HepG2 (cell line): ENCODE results near the gene HAUS5. TPM values are rescaled to one million over a fixed set of nuclear protein-coding genes. Genes with fewer than 3 reads are reported as not detected.

Experiments used
- ATAC-seq: fragments of 200-7000 bp; cut with Tn5 transposase; 3 replicates; pipeline ENCODE4 v1.9.1; 2020; ENCODE audit warnings: mild to moderate bottlenecking, moderate library complexity
- BruUV-seq: library from RNA; stranded (reverse); fragments of 400-500 nt; replicated peaks from 2 replicates; lab custom pipeline; 2021; lab: Mats Ljungman, UMichigan
- CTCF ChIA-PET: fragments of 300-600 bp; formaldehyde crosslinking; extraction: SDS; loops from one replicate; lab custom pipeline; 2021; ENCODE audit warnings: low total read pairs, inconsistent platforms, low intra/inter-chr PET ratio; lab: Yijun Ruan, JAX
- POLR2A ChIA-PET: fragments of 350-600 bp; sonication (Branson Sonifier 250); formaldehyde crosslinking; loops from one replicate; lab custom pipeline; 2020; ENCODE audit warnings: antibody characterized with exemption, inconsistent platforms; lab: Yijun Ruan, JAX
- DNase-seq: peaks from one replicate; pipeline ENCODE4 v3.0.0-alpha.2; 2015; ENCODE audit warnings: low spot score
- FAIRE-seq: peaks from 3 replicates; lab custom pipeline; 2011; peaks lifted over from hg19 to GRCh38; lab: Jason Lieb, UNC
- H2AFZ ChIP-seq: one replicate; pipeline ENCODE4 v1.6.1; 2011; ENCODE audit warnings: low read length, inconsistent platforms
- H3K27ac ChIP-seq: fragments of 300-600 bp; 3 replicates; pipeline ENCODE4 v1.8.0; 2011; ENCODE audit warnings: mixed run types, mild to moderate bottlenecking, mixed read lengths, low read length, inconsistent platforms; ENCODE audit not compliant: insufficient read depth; ENCODE audit errors: extremely low read length
- H3K27me3 ChIP-seq, 2 experiments: fragments of 200-600 bp in 1 of 2; 2 replicates in 1 of 2; 3 replicates in 1 of 2; pipeline versions ENCODE4 v1.6.0 to v1.8.0; 2011; ENCODE audit warnings: low read length in 2 of 2, mild to moderate bottlenecking in 2 of 2, moderate library complexity in 2 of 2, inconsistent platforms in 1 of 2; ENCODE audit not compliant: insufficient read depth in 2 of 2, control insufficient read depth in 1 of 2
- H3K36me3 ChIP-seq, 2 experiments: fragments of 200-600 bp in 1 of 2; replicated peaks in 1 of 2; 2 replicates in 1 of 2; 3 replicates in 1 of 2; pipeline versions ENCODE4 v1.5.1 to v1.8.0; 2011; ENCODE audit warnings: low read length in 2 of 2, inconsistent platforms in 1 of 2; ENCODE audit not compliant: insufficient read depth in 2 of 2, control insufficient read depth in 1 of 2
- H3K4me1 ChIP-seq: 2 replicates; pipeline ENCODE4 v1.5.1; 2012; ENCODE audit warnings: low read length, inconsistent platforms; ENCODE audit not compliant: insufficient read depth
- H3K4me2 ChIP-seq: 2 replicates; pipeline ENCODE4 v1.6.0; 2011; ENCODE audit warnings: low read depth, low read length, inconsistent platforms
- H3K4me3 ChIP-seq, 3 experiments: fragments of 200-600 bp in 1 of 3; sonication (generic), shearing (Covaris generic) in 1 of 3; replicated peaks in 1 of 3; 2 replicates each; pipeline ENCODE4 v1.5.1; 2011 to 2016; ENCODE audit warnings: low read length in 3 of 3, inconsistent platforms in 2 of 3, low read depth in 2 of 3, mild to moderate bottlenecking in 2 of 3, control low read depth in 1 of 3, mixed read lengths in 1 of 3; ENCODE audit not compliant: insufficient read depth in 1 of 3
- H3K79me2 ChIP-seq: one replicate; pipeline ENCODE4 v1.6.1; 2011; ENCODE audit warnings: low read length, inconsistent platforms; ENCODE audit not compliant: insufficient read depth
- H3K9ac ChIP-seq: 2 replicates; pipeline ENCODE4 v1.6.0; 2011; ENCODE audit warnings: mild to moderate bottlenecking, low read depth, low read length, inconsistent platforms; ENCODE audit not compliant: insufficient read depth
- H3K9me3 ChIP-seq: 2 replicates; pipeline ENCODE4 v1.5.1; 2012; ENCODE audit warnings: mild to moderate bottlenecking, low read length
- H4K20me1 ChIP-seq: 2 replicates; pipeline ENCODE4 v1.6.0; 2011; ENCODE audit warnings: inconsistent platforms, mild to moderate bottlenecking, low read length, moderate library complexity; ENCODE audit not compliant: insufficient read depth
- AHR ChIP-seq: IDR thresholded peaks from 2 replicates; pipeline ENCODE4 v1.6.1; 2018; ENCODE audit warnings: missing genetic modification reagents, missing compliant biosample characterization
- HNRNPK ChIP-seq: fragments of 200-400 bp; formaldehyde crosslinking; IDR thresholded peaks from 2 replicates; pipeline ENCODE4 v1.6.1; 2018; ENCODE audit warnings: low read length, low read depth, moderate library complexity, mild to moderate bottlenecking; ENCODE audit not compliant: poor library complexity, severe bottlenecking
- MBNL3 ChIP-seq: fragments of 250-450 bp; sonication (Bioruptor Pico); conservative IDR thresholded peaks from 2 replicates; pipeline ENCODE4 v1.8.0; 2022; ENCODE audit warnings: mild to moderate bottlenecking, inconsistent platforms
- MTA1 ChIP-seq: sonication (generic); formaldehyde crosslinking; IDR thresholded peaks from 2 replicates; pipeline ENCODE4 v1.4.0; 2020; ENCODE audit warnings: missing genetic modification reagents, mild to moderate bottlenecking, borderline replicate concordance
- PCBP2 ChIP-seq: fragments of 200-400 bp; formaldehyde crosslinking; optimal IDR thresholded peaks from 2 replicates; pipeline ENCODE3; 2018; ENCODE audit warnings: low read length, low read depth; ENCODE audit not compliant: poor library complexity, severe bottlenecking
- RXRA ChIP-seq: sonication (generic); formaldehyde crosslinking; IDR thresholded peaks from 2 replicates; pipeline ENCODE4 v1.5.1; 2020; ENCODE audit warnings: missing genetic modification reagents
- SIN3B ChIP-seq: fragments of 150-350 bp; IDR thresholded peaks from 2 replicates; pipeline ENCODE4 v1.6.1; 2014; ENCODE audit warnings: low read length
- SIX4 ChIP-seq: sonication (generic); formaldehyde crosslinking; IDR thresholded peaks from 2 replicates; pipeline ENCODE4 v1.4.0; 2020; ENCODE audit warnings: missing genetic modification reagents
- TBX2 ChIP-seq: sonication (generic); formaldehyde crosslinking; IDR thresholded peaks from 2 replicates; pipeline ENCODE4 v1.5.0; 2020; ENCODE audit warnings: missing genetic modification reagents, mild to moderate bottlenecking, borderline replicate concordance
- ZBTB20 ChIP-seq: sonication (generic); formaldehyde crosslinking; IDR thresholded peaks from 2 replicates; pipeline ENCODE4 v1.8.1; 2023; ENCODE audit warnings: missing genetic modification reagents, low read depth, mild to moderate bottlenecking, borderline replicate concordance
- ZFP82 ChIP-seq: sonication (generic); formaldehyde crosslinking; IDR thresholded peaks from 2 replicates; pipeline ENCODE4 v1.5.1; 2020; ENCODE audit warnings: mild to moderate bottlenecking, missing genetic modification reagents, borderline replicate concordance
- ZNF205 ChIP-seq: IDR thresholded peaks from 2 replicates; pipeline ENCODE4 v1.6.1; 2018; ENCODE audit warnings: missing biosample characterization, missing genetic modification reagents
- ZNF296 ChIP-seq: sonication (generic); formaldehyde crosslinking; conservative IDR thresholded peaks from 2 replicates; pipeline ENCODE4 v1.5.0; 2020; ENCODE audit warnings: mild to moderate bottlenecking, missing genetic modification reagents
- ZNF563 ChIP-seq: sonication (generic); formaldehyde crosslinking; IDR thresholded peaks from 2 replicates; pipeline ENCODE4 v1.8.0; 2022; ENCODE audit warnings: mild to moderate bottlenecking, moderate library complexity, missing genetic modification reagents
- ZNF660 ChIP-seq: sonication (generic); formaldehyde crosslinking; IDR thresholded peaks from 2 replicates; pipeline ENCODE4 v1.5.1; 2020; ENCODE audit warnings: mild to moderate bottlenecking, low read depth, missing genetic modification reagents, borderline replicate concordance
- WGBS: methylation state at CpG from one replicate; pipeline ENCODE4 v1.1.6; 2017; ENCODE audit warnings: low lambda C conversion rate; 5-methylcytosine and 5-hydroxymethylcytosine counted together
- in situ Hi-C: cut with HindIII; loops from 2 replicates; pipeline ENCODE4 v1.10.0; 2017; ENCODE audit warnings: low pct_unique_long_range_greater_than_20kb; ENCODE audit not compliant: extremely low pct_ligation_motif_present
- intact Hi-C: fragments of 100-400 bp; cut with micrococcal nuclease; formaldehyde crosslinking; loops from one replicate; pipeline ENCODE4 v1.10.0; 2022; ENCODE audit not compliant: unreplicated experiment
- polyA plus RNA-seq, 8 experiments: library from polyadenylated mRNA; depleted of rRNA in 3 of 8; stranded (reverse) in 7 of 8; unstranded in 1 of 8; fragments of >200 nt; fragmentation: Illumina TruSeq in 4 of 8; extraction: Trizol in 4 of 8; gene quantifications; 2 replicates each; pipeline versions ENCODE4 v1.2.1 to v1.2.3, GENCODE V29; 2011 to 2016; ENCODE audit warnings: low read depth in 4 of 8, missing spikeins in 1 of 8, mixed read lengths in 1 of 8; ENCODE audit not compliant: insufficient read depth in 1 of 8
- total RNA-seq, 5 experiments: library from RNA; depleted of rRNA; stranded (reverse); fragments of >200 nt; fragmentation: Illumina TruSeq; extraction: Trizol; gene quantifications; 2 replicates each; pipeline ENCODE4 v1.2.3, GENCODE V29; 2016; ENCODE audit warnings: low read depth in 1 of 5
- TF ChIP-seq, protein P1 (sequence below): sonication (generic); formaldehyde crosslinking; IDR thresholded peaks from 2 replicates; pipeline ENCODE4 v1.5.0; 2020; ENCODE audit warnings: missing genetic modification reagents
- TF ChIP-seq, protein P2 (sequence below): sonication (generic); formaldehyde crosslinking; IDR thresholded peaks from 2 replicates; pipeline ENCODE4 v1.4.0; 2020; ENCODE audit warnings: mild to moderate bottlenecking, missing genetic modification reagents

The HAUS5 gene
- total and polyA plus RNA-seq, 2 of the 13 experiments (the other 11 are each of a cell fraction or from before 2014, with no cell fraction given): 10.3 to 17.7 TPM

DNA sequence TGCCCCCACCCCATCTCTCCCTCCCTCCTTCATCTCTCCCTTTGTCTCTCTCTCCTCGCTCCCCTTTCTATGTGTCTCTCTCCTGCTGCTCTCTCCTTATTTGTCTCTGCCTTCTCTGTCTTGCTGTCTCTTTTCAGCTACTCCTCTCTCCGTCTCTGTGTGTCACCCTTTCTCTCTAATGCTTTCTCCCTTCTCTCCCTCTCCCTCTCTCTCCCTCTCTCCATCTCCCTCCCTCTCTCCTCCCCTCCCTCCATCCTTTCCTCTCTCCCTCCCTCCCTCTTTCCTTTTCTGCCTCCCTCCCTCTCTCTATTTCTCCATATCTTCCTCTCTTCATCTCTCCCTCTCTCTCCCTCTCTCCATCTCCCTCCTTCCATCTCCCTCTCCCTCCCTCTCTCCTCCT, 49.8 kb upstream of the HAUS5 start:
- Histone ChIP-seq H3K27ac (no peak overlapping the region), H3K9me3 (no peaks in the 10 kb centered on the region), H3K4me2 (no peak overlapping the region), H4K20me1 (no peaks in the 10 kb centered on the region), H3K4me1 (peaks cover 24% of the 10 kb centered on the region), H3K36me3 (no peaks in the 10 kb centered on the region), H3K79me2 (no peaks in the 10 kb centered on the region), H3K27me3 (peaks cover 1 to 28% of the 10 kb centered on the region in 2 experiments; a peak in 3 of 5 replicates), H3K4me3 (no peak overlapping the region), H2AFZ (no peak overlapping the region), H3K9ac (no peak overlapping the region)
- TF ChIP-seq HNRNPK (no peak), PCBP2 (peak; percentile 47)
- no TSS peak for BruUV-seq
- in situ Hi-C loops (no loop called here), intact Hi-C loops (no loop called here)
- POLR2A ChIA-PET: no interaction called here
- CTCF ChIA-PET: no interaction called here
- ATAC-seq (no peak), FAIRE-seq (no peak), DNase-seq (no peak)
- 60% methylated on average over 2 of the region's 2 CpGs for WGBS

DNA sequence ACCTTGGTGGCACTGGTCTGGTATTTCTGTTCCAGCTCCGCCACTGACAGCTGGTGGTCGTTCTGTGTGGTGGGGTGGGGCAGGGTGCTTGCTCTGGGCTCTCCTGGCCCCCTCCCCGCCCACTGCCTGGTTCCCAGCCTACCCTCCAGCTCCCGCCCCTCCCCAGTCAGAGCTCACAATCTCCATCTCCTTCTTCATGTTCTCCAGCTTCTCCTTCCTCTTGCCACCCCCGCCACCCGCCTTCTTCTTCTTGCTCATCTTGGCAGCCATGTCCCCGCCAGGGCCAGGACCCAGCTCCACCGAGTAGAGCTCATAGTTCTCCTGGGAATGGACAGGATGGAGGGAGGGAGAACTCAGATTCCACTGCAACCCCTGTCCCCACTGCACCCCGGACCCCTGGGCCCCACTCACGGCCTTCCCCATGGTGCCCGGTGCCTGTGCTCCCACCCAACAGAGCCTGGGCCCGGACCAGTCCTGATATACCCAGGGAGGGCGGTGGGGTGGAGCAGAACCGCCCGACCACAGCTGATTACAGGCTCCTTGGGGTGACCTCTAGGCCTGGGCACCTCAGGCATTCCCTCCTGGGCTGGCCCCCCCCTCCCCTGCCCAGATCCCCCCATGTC, 49.2 kb upstream of the HAUS5 start, which contains the start of gene ATP4A:
TSS of gene ATP4A (minus strand) at position 452 of the 623 bp plus-strand sequence. CDS start at position 423, 29 bp downstream.
- in situ Hi-C loops (no loop called here), intact Hi-C loops (no loop called here)
- whole genome bisulfite sequencing: 24% methylated on average over 13 of the region's 15 CpGs
- no peak within 1 kb of the TSS for H2AFZ ChIP-seq
- no peak within 1 kb of the TSS for H3K9ac ChIP-seq
- H3K79me2 ChIP-seq: no peaks in the 10 kb centered on the region
- ChIA-PET POLR2A (no interaction called here), CTCF (no interaction called here)
- FAIRE-seq (no peak), ATAC-seq (no peak), DNase-seq (no peak)
- H3K4me2 ChIP-seq: no peak within 1 kb of the TSS
- H3K4me3 ChIP-seq: no peak within 1 kb of the TSS
- H3K27me3 ChIP-seq: peaks cover 1 to 28% of the 10 kb centered on the region in 2 experiments; a peak in 3 of 5 replicates
- no peaks in the 10 kb centered on the region for H3K9me3 ChIP-seq
- H4K20me1 ChIP-seq: no peaks in the 10 kb centered on the region
- no TSS peak for BruUV-seq
- no peak within 1 kb of the TSS for H3K27ac ChIP-seq
- no peaks in the 10 kb centered on the region for H3K36me3 ChIP-seq
- H3K4me1 ChIP-seq: peaks cover 29% of the 10 kb centered on the region
- no peak for TF ChIP-seq TBX2 (CRISPR knock-in tag)
- no peak for TF ChIP-seq MTA1 (CRISPR knock-in tag)
- TF ChIP-seq ZBTB20 (CRISPR knock-in tag): no peak
- TF ChIP-seq SIX4: no peak
- no peak for TF ChIP-seq ZNF660 (CRISPR knock-in tag)
- TF ChIP-seq, protein P1, sequence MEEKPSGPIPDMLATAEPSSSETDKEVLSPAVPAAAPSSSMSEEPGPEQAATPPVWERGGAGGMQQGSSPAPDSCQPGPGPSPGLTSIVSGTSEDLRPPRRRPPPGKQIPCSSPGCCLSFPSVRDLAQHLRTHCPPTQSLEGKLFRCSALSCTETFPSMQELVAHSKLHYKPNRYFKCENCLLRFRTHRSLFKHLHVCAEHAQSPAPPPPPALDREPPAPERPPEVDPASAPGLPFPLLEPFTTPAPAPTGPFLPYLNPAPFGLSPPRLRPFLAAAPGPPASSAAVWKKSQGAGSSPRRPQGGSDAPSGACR: no peak
- no peak for TF ChIP-seq RXRA (CRISPR knock-in tag)
- no peak for TF ChIP-seq ZNF296 (CRISPR knock-in tag)
- no peak for TF ChIP-seq ZNF205 (CRISPR knock-in tag)
- TF ChIP-seq ZFP82: no peak
- TF ChIP-seq SIN3B: no peak
- no peak for TF ChIP-seq ZNF563 (CRISPR knock-in tag)
- TF ChIP-seq MBNL3: no peak
- TF ChIP-seq, protein P2, sequence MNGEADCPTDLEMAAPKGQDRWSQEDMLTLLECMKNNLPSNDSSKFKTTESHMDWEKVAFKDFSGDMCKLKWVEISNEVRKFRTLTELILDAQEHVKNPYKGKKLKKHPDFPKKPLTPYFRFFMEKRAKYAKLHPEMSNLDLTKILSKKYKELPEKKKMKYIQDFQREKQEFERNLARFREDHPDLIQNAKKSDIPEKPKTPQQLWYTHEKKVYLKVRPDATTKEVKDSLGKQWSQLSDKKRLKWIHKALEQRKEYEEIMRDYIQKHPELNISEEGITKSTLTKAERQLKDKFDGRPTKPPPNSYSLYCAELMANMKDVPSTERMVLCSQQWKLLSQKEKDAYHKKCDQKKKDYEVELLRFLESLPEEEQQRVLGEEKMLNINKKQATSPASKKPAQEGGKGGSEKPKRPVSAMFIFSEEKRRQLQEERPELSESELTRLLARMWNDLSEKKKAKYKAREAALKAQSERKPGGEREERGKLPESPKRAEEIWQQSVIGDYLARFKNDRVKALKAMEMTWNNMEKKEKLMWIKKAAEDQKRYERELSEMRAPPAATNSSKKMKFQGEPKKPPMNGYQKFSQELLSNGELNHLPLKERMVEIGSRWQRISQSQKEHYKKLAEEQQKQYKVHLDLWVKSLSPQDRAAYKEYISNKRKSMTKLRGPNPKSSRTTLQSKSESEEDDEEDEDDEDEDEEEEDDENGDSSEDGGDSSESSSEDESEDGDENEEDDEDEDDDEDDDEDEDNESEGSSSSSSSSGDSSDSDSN: no peak
- no peak for TF ChIP-seq AHR (CRISPR knock-in tag)
